OCI-LY1 (cell line): ENCODE results near the gene CRYBG3.

Experiments used
- EZH2 ChIP-seq: fragments of 200-600 bp; sonication (generic), shearing (Covaris generic); IDR thresholded peaks from 2 replicates; pipeline ENCODE4 v1.8.0; 2017; ENCODE audit warnings: borderline replicate concordance, mixed run types, mild to moderate bottlenecking, antibody characterized with exemption, low read length, moderate library complexity, mixed read lengths
- TF ChIP-seq, protein P1 (sequence below): fragments of 200-600 bp; sonication (generic), shearing (Covaris generic); IDR thresholded peaks from 2 replicates; pipeline ENCODE4 v1.5.1; 2017; ENCODE audit warnings: mild to moderate bottlenecking, antibody characterized with exemption, low read length, moderate library complexity, mixed read lengths

DNA sequence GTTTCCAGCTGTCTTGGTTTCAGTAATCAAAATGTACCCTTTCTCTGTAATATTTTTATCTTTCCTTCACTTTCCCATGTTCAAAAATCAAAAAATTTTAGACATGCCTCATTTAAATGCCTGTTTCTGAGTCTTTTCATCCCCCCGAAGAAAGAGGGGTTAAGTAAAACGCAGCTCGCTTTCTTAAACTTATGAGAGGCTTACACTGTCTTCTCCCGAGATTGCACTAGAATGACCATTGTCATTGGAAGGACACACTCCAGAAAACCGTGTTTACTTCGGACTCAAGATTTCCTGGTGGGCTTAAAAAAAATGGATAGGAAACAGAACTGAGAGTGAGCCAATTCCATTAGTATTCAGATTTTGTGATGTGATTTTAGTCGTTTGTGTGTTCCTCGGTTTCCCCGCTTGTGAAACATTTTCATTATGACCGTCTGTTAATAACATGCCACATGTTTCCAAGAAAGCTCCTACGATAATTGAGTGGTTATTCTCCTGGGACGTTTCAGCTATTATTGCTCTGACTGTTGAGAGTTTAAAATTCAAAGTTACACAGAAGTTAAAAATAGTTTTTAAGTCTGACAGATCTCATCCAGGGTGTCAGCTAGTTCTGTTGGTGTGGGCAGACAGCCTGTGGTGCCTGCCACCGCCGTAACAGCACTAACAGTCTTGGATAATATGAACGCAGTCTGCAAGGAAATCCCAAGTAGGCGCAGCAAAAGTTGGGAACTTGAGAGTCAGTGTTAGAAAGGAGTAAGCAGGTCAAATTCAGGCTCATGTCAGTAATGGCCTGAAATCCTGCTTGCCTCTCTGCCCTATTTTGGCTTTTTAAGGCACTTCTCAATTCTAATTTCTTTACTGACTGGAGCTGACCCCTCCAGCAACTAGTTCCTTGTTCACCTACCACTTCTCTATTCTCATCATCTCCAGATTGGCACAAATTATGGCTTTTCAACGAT, 1.5 kb downstream of the CRYBG3 start:
- TF ChIP-seq, protein P1, sequence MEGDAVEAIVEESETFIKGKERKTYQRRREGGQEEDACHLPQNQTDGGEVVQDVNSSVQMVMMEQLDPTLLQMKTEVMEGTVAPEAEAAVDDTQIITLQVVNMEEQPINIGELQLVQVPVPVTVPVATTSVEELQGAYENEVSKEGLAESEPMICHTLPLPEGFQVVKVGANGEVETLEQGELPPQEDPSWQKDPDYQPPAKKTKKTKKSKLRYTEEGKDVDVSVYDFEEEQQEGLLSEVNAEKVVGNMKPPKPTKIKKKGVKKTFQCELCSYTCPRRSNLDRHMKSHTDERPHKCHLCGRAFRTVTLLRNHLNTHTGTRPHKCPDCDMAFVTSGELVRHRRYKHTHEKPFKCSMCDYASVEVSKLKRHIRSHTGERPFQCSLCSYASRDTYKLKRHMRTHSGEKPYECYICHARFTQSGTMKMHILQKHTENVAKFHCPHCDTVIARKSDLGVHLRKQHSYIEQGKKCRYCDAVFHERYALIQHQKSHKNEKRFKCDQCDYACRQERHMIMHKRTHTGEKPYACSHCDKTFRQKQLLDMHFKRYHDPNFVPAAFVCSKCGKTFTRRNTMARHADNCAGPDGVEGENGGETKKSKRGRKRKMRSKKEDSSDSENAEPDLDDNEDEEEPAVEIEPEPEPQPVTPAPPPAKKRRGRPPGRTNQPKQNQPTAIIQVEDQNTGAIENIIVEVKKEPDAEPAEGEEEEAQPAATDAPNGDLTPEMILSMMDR, result no peak
- TF ChIP-seq EZH2, result no peak
